HG03108 (cell line): ENCODE data around the gene TKT.
"Not testable (repeated sequence)": the region's sequence is repeated elsewhere in the genome, so short reads cannot be mapped to it uniquely, and the experiment has no call there.

Experiments
- ATAC-seq: cut with Tn5 transposase; IDR thresholded peaks from one replicate; pipeline ENCODE4 v1.9.1; 2021; ENCODE audit warnings: moderate library complexity; ENCODE audit not compliant: unreplicated experiment

The TKT gene

DNA sequence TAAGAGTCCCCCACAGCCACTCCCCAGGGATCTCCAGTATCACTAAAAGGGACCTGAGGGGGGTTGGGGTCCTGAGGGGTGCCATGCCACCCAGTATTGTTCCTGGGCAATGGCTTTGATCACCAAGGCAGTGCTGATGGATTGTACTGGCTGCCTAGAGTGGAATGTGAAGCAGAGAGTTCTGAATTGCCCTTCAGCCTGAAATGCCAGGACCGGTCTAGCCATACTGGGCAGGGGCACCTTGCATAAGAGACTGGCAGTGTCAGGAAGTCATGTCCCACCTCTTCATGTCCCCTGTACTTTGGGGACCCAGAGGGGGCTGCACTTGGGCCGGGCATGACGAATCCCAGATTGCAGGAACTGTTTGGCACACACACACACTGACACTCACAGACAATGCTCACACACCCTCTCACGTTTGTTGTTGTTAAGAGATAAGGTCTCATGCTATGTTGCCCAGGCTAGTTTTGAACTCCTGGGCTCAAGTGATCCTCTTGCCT lies 4.5 kb upstream of the TKT start:
- no peak for ATAC-seq

DNA sequence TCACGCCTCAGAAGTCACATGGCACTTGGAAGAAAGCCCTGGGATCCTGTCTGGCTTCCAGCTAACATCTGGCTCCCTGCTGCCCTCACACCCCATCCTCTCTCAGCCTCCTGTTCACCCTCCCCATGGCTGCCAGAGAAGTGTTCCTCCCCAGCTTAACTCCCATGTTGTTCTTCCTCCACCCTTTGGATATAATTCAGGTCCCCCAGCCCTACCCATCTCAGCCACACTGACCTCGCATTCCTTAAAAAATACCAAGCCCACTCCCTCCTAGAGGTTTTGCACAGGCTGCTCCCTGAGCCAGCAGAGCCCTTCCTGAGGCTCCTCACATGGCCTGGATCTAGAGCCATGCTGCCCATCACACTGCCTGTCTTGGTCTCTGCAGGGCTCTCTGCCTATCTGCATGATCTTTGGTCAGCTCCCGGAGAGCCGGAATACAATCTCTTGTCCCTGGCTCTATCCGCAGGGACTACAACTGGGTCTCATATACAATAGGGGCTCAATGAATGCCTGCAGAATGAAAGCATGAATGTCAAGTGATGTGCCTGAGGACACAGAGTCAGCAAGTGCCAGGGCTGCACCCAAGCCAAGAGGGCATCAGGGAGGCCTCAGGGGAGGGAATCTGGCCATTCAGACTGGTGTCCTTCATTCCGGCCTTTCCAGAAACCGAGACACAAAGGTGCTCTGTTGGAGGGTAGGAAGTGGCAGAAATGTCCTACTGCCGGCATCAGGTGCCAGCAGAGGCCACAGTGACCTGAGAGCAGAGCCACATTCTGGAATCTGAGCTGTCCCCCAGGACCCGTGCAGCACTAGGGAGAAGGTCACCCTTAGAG lies 3.8 kb upstream of the TKT start:
- no peak for ATAC-seq

- no peak for ATAC-seq
Observed at GRCh38 chr3:53258600-53259426, 3.0 kb upstream of the TKT start.

DNA sequence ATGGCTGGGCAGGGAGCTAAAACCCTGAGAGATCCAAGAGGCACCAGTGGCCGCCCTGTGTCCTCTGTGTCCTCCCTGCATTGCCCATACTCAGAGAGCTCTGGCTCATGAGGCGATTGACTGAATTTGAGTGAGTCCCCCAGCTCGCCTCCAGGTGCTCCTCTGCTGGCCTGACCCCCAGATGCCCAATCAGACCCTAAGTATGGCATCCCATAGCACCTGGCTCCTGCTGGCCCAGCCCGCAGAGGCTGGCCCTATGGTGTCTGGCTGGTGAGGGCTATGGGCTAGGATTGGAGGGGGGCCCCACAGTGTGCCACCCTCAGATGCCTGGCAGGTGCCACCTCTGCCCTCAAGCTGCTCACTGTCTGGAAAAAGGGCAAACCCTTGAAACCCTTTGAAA lies 1.6 kb upstream of the TKT start:
- no peak for ATAC-seq

GRCh38 chr3:53256704-53257055 lies 858 bp upstream of the TKT start:
- ATAC-seq: no peak

- peak; percentile 31 for ATAC-seq
Observed at GRCh38 chr3:53255423-53255774, 423 bp downstream of the TKT start.

DNA sequence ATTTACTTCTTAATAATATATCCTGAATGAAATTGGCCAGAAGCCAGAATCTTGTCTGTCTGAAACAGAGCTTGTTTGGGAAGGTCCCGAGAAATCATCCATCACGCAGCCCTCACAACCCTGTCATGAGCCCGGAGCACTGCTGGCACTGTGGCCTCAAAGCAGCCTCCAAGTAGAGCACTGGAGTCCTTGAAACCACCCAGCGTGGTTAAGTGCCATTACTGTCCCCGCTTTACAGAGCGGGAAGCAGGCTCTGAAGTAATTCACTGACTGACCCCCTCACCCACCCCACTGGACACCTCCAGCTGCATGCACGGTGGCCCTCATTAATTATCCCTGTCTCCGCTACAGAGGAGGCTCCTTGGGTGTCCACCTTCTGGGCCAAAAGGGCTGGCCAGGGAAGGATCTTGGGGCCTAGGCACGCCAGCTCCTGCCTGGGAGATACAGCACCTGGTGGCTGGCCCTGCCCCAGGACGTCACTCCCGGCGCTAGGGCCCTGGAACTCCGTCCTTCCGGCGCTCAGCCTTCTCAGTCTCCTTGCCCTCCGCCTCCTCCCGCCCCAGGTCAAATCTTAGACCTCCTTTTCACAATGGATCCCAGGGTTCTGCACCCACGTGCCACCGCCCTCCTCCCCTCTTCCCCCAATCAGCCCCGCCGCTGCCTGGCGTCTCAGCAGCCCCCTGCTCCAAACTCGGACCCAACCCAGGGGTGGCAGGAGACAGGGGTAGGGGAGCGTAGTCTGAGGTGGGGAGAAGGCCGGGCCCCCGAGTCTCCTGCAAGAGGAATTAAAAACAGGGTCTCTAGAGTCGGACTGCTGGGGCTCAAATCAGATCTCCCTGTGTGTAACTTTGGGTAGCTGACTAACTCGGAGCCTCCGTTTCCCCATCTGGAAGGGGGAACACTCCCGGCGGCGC lies 1.1 kb downstream of the TKT start:
- peak; percentile 52 for ATAC-seq

- no peak for ATAC-seq
Observed at GRCh38 chr3:53253707-53254508, 1.9 kb downstream of the TKT start.

GRCh38 chr3:53252947-53253322 lies 2.9 kb downstream of the TKT start:
- ATAC-seq: not testable (repeated sequence)

DNA sequence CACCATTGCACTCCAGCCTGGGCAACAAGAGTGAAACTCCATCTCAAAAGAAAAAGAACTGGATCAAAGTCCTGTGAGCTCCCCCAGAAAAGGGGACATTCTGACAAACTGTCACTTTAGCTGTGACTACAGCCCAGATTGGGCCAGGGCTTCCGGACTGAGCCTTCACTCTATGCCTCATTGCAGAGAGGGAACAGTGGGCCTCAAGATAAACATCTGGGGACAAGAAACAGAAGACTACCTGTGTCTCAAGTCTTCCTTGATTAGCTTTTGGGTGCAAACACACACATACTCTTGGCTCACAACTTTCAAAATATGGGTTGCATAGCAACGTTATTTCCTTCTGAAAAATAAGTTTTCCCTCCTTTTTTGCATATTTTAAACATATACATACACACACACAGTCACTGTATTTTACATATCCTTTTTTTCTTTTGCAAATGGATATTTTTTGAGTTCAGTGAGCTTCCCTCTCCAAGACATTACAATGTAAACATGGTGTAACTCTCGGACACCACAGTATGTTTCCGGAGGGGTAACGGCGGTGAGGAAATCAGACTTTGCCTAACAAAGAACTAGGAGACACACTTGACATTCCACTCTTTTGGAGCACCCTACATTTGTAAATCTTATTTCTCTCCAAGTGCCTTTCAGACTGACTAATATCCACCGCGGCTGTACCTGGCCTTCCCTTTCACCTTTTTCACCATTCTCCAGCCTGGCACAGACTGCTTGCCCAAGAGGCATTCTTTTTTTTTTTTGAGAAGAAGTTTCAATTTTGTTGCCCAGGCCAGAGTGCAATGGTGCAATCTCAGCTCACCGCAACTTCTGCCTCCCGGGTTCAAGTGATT lies 3.5 kb downstream of the TKT start:
- no peak for ATAC-seq

DNA sequence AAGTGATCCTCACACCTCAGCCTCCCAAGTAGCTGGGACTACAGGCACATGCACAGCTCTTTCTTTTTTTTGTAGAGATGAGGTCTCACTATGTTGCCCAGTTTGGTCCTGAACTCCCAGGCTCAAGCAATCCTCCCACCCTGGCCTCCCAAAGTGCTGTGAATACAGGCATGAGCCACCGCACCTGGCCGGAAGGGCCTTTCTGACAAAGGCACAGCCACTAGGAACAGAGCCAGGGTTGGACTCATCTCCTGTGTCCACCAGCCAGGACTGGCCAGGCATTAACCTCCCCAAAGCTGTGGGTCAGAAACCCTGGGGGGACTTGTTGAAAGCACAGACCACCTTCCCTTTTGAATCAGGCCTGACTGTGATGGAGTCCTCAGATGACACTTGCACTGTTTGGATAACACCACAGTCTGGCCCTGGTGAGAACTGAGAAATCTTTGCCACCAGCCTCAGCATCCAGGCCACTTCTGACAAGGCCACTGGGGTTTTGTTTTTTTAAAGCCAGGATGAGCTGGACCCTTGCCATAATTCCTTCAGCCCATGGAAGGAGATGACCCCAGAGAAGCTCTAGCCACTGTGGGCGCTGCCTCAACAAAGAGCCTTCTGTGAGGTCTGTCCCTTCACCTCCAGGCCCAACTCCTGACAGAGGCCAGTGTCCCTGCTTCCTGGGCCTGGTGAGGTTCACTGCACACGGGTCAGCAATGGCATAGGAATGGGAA lies 4.8 kb downstream of the TKT start:
- ATAC-seq: no peak

GRCh38 chr3:53250453-53250852 lies 5.4 kb downstream of the TKT start:
- no peak for ATAC-seq

- ATAC-seq: no peak
Observed at GRCh38 chr3:53248161-53248560, 7.7 kb downstream of the TKT start.

DNA sequence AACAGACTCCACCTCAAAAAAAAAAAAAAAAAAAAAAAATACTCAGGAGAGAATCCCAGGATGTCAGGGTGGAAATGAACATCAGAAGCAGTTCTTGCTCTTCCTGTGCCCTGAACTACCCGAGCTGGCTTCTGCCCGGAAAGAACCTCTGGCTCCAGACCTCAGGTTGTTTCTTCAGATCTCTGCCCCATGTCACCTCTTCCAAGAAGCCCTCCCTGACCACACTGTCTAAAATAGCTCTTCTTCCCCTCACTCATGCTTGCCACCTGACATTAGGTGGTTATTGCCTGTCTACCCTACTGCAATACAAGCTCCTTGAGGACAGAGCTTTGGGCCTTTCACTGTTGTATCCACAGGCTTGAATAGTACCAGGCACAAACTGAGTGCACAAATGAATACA lies 8.2 kb downstream of the TKT start:
- no peak for ATAC-seq

DNA sequence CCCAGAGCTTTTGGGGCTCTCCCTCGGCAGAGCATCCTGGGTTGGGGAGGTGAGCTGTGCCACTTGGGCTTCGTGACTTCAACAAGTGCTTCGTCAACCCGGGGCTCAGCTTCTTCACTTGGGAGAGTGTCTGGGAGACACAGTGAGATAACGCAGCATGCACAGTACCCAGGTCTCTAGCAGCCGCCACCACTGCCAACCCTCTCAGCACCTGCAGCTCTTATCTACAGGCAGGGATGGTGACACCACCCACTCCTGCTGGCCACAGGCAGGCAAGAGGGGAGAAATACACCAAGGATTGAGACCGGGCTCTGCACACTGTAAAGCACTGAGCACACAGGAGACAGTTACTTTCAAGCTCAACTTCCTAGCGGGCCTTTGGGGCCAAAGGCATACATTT lies 11.6 kb downstream of the TKT start:
- no peak for ATAC-seq

GRCh38 chr3:53243785-53244184 lies 12.0 kb downstream of the TKT start:
- ATAC-seq: no peak

GRCh38 chr3:53243165-53243564 lies 12.7 kb downstream of the TKT start:
- ATAC-seq: no peak

GRCh38 chr3:53242642-53243041 lies 13.2 kb downstream of the TKT start:
- no peak for ATAC-seq

GRCh38 chr3:53242155-53242554 lies 13.7 kb downstream of the TKT start:
- no peak for ATAC-seq
